Right cardiac atrium (tissue), 5 donors: ENCODE measurements around the gene NOD2. TPM values are rescaled to one million over a fixed set of nuclear protein-coding genes. Genes with fewer than 3 reads are reported as not detected.

Source experiments
- ATAC-seq, 2 donors: fragments of 200-7000 bp; cut with Tn5 transposase; one replicate each; pipeline versions ENCODE4 v1.8.0 to v1.9.1; 2020; ENCODE audit warnings: moderate library complexity in 2 of 2, mild to moderate bottlenecking in 1 of 2
- DNase-seq, 3 donors: peaks; one replicate each; pipeline ENCODE4 v3.0.0-alpha.2; 2020
- H3K27ac ChIP-seq: one replicate; pipeline ENCODE4 v1.5.1; 2013; ENCODE audit warnings: mild to moderate bottlenecking, low read length, control low read depth, moderate library complexity
- H3K27me3 ChIP-seq: one replicate; pipeline ENCODE4 v1.6.1; 2013; ENCODE audit not compliant: control insufficient read depth, insufficient read depth
- H3K4me1 ChIP-seq: one replicate; pipeline ENCODE4 v1.6.1; 2013; ENCODE audit warnings: low read length; ENCODE audit not compliant: control insufficient read depth, insufficient read depth
- H3K4me3 ChIP-seq: one replicate; pipeline ENCODE4 v1.5.1; 2013; ENCODE audit warnings: low read length, control low read depth
- H3K9me3 ChIP-seq: one replicate; pipeline ENCODE4 v1.6.1; 2013; ENCODE audit warnings: low read length; ENCODE audit not compliant: control insufficient read depth
- WGBS: extraction: QIAGEN DNeasy Blood & Tissue Kit; methylation state at CpG from one replicate; pipeline ENCODE4 v1.1.7; 2013; 5-methylcytosine and 5-hydroxymethylcytosine counted together
- intact Hi-C, 4 donors: fragments of 100-400 bp; cut with DNase I; formaldehyde crosslinking; loops; one replicate each; pipeline versions ENCODE4 v1.11.0 to v1.14.0; 2022 to 2023
- polyA plus RNA-seq: library from polyadenylated mRNA; stranded (reverse); fragments of 200-250 nt; gene quantifications from one replicate; pipeline ENCODE4 v1.2.3, GENCODE V29; 2013
- total RNA-seq, 4 donors: library from RNA; stranded (reverse); fragmentation: NEBNext Ultra II Directional; extraction: Animal tissue kit (Norgen Biotek cat#: 25700); gene quantifications; one replicate each; pipeline ENCODE4 v1.2.1, GENCODE V29; 2021
- donor health status: healthy with polysubstance abuse.
- donor health status: DM: no; HTN: yes; CAD: no.
- donor health status: DM: no; HTN: no; CAD: no.
- donor health status: DM: no; HTN: yes; CAD: no; lungs with severe emphysema.
- donor health status: DM: yes; HTN: yes; CAD: no.

Gene NOD2
- total and polyA plus RNA-seq, 5 donors = 0.52 to 1.5 (median 0.82) TPM

GRCh38 chr16:50744881-50745280, 51.5 kb downstream of the NOD2 start:
- H3K27me3 ChIP-seq = no peaks in the 10 kb centered on the region
- ATAC-seq (no peak), DNase-seq (no peak)
- intact Hi-C loops = no loop called here
- no peak overlapping the region for H3K27ac ChIP-seq
- no peaks in the 10 kb centered on the region for H3K4me1 ChIP-seq
- no peaks in the 10 kb centered on the region for H3K9me3 ChIP-seq
- 62% methylated on average over 3 of the region's 3 CpGs for WGBS
- no peak overlapping the region for H3K4me3 ChIP-seq

GRCh38 chr16:50745940-50746339, 52.5 kb downstream of the NOD2 start:
- H3K4me1 ChIP-seq = no peaks in the 10 kb centered on the region

GRCh38 chr16:50747207-50747956, 54.0 kb downstream of the NOD2 start:
- no peak overlapping the region for H3K4me3 ChIP-seq
- DNase-seq = no peak
- H3K9me3 ChIP-seq = no peaks in the 10 kb centered on the region
- peak; percentile 12 to 31 for ATAC-seq
- H3K27ac ChIP-seq = no peak overlapping the region
- WGBS = 71% methylated on average over 7 of the region's 7 CpGs
- intact Hi-C loops = no loop called here
- no peaks in the 10 kb centered on the region for H3K4me1 ChIP-seq
- no peaks in the 10 kb centered on the region for H3K27me3 ChIP-seq

More at GRCh38 chr16:50745940-50746339, 52.5 kb downstream of the NOD2 start:
- H3K27me3 ChIP-seq = no peaks in the 10 kb centered on the region
- no peak for ATAC-seq
- no peak overlapping the region for H3K27ac ChIP-seq
- H3K4me3 ChIP-seq = no peak overlapping the region
- no peaks in the 10 kb centered on the region for H3K9me3 ChIP-seq
- no peak for DNase-seq
- 93% methylated on average over 4 of the region's 4 CpGs for WGBS
- intact Hi-C loops = no loop called here

- no peak for DNase-seq
- Histone ChIP-seq H3K4me3 (no peak overlapping the region), H3K27ac (no peak overlapping the region), H3K27me3 (no peaks in the 10 kb centered on the region), H3K9me3 (no peaks in the 10 kb centered on the region), H3K4me1 (no peaks in the 10 kb centered on the region)
- WGBS = 64% methylated on average over 6 of the region's 6 CpGs
- intact Hi-C loops = no loop called here
- ATAC-seq = peak in 1 of 2 donors; percentile 65
These were observed 58.1 kb downstream of the NOD2 start for GRCh38 chr16:50751528-50751927.

GRCh38 chr16:50752471-50753235, 59.2 kb downstream of the NOD2 start:
- H3K9me3 ChIP-seq = no peaks in the 10 kb centered on the region
- H3K4me1 ChIP-seq = no peaks in the 10 kb centered on the region
- ATAC-seq (no peak), DNase-seq (no peak)
- intact Hi-C loops = no loop called here
- H3K27ac ChIP-seq = no peak overlapping the region
- WGBS = 83% methylated on average over 4 of the region's 4 CpGs
- no peaks in the 10 kb centered on the region for H3K27me3 ChIP-seq
- no peak overlapping the region for H3K4me3 ChIP-seq

GRCh38 chr16:50756473-50756872, 63.1 kb downstream of the NOD2 start:
- H3K27me3 ChIP-seq = no peaks in the 10 kb centered on the region
- intact Hi-C loops = no loop called here
- H3K9me3 ChIP-seq = no peaks in the 10 kb centered on the region
- H3K4me1 ChIP-seq = no peaks in the 10 kb centered on the region
- 79% methylated on average over 3 of the region's 3 CpGs for WGBS
- ATAC-seq = no peak
- H3K27ac ChIP-seq = no peak overlapping the region
- no peak overlapping the region for H3K4me3 ChIP-seq
- DNase-seq = no peak

GRCh38 chr16:50761267-50761666, 67.9 kb downstream of the NOD2 start:
- no peak for ATAC-seq
- Histone ChIP-seq H3K9me3 (no peaks in the 10 kb centered on the region), H3K27me3 (no peaks in the 10 kb centered on the region), H3K4me3 (no peak overlapping the region), H3K27ac (no peak overlapping the region), H3K4me1 (no peaks in the 10 kb centered on the region)
- intact Hi-C loops = no loop called here
- DNase-seq = no peak
- 64% methylated on average over 1 of the region's 1 CpG for WGBS

GRCh38 chr16:50762241-50762640, 68.8 kb downstream of the NOD2 start:
- WGBS = 72% methylated on average over 3 of the region's 3 CpGs
- no peak for DNase-seq
- ATAC-seq = no peak
- H3K4me3 ChIP-seq = no peak overlapping the region
- no peak overlapping the region for H3K27ac ChIP-seq
- intact Hi-C loops = no loop called here
- no peaks in the 10 kb centered on the region for H3K4me1 ChIP-seq
- no peaks in the 10 kb centered on the region for H3K27me3 ChIP-seq
- H3K9me3 ChIP-seq = no peaks in the 10 kb centered on the region

- WGBS = 93% methylated on average over 2 of the region's 2 CpGs
- ATAC-seq (no peak), DNase-seq (no peak)
- no peak overlapping the region for H3K27ac ChIP-seq
- H3K27me3 ChIP-seq = no peaks in the 10 kb centered on the region
- H3K4me1 ChIP-seq = no peaks in the 10 kb centered on the region
- intact Hi-C loops = no loop called here
- no peaks in the 10 kb centered on the region for H3K9me3 ChIP-seq
- no peak overlapping the region for H3K4me3 ChIP-seq
These were observed 69.8 kb downstream of the NOD2 start for GRCh38 chr16:50763211-50763610.

- 94% methylated on average over 1 of the region's 1 CpG for WGBS
- Histone ChIP-seq H3K4me3 (no peak overlapping the region), H3K27me3 (no peaks in the 10 kb centered on the region), H3K4me1 (no peaks in the 10 kb centered on the region), H3K9me3 (no peaks in the 10 kb centered on the region), H3K27ac (no peak overlapping the region)
- intact Hi-C loops = no loop called here
- ATAC-seq = no peak
- DNase-seq = no peak
These were observed 71.9 kb downstream of the NOD2 start for GRCh38 chr16:50765260-50765659.

GRCh38 chr16:50765861-50766260, 72.5 kb downstream of the NOD2 start:
- Histone ChIP-seq H3K4me1 (no peaks in the 10 kb centered on the region), H3K27ac (no peak overlapping the region), H3K27me3 (no peaks in the 10 kb centered on the region), H3K4me3 (no peak overlapping the region), H3K9me3 (no peaks in the 10 kb centered on the region)
- ATAC-seq (no peak), DNase-seq (no peak)
- 93% methylated on average over 1 of the region's 1 CpG for WGBS
- intact Hi-C loops = no loop called here
